Right renal cortex interstitium (tissue), 3 donors: ENCODE measurements around the gene ALKBH5. TPM values are rescaled to one million over a fixed set of nuclear protein-coding genes. Genes with fewer than 3 reads are reported as not detected.

ENCODE experiments used
- DNase-seq, 3 donors: peaks; one replicate each; pipeline ENCODE4 v3.0.0-alpha.2; 2013; ENCODE audit warnings: low read depth in 3 of 3, low spot score in 2 of 3
- polyA plus RNA-seq, 3 donors: library from polyadenylated mRNA; unstranded; fragments of 120-200 nt; gene quantifications; one replicate each; pipeline ENCODE4 v1.2.1, GENCODE V29; 2013; ENCODE audit not compliant: insufficient read length in 3 of 3

Gene ALKBH5
- polyA plus RNA-seq, 3 donors = 59.6 to 66.0 (median 63.8) TPM

GRCh38 chr17:18257268-18257981, 73.8 kb downstream of the ALKBH5 start:
- no peak for DNase-seq

DNA sequence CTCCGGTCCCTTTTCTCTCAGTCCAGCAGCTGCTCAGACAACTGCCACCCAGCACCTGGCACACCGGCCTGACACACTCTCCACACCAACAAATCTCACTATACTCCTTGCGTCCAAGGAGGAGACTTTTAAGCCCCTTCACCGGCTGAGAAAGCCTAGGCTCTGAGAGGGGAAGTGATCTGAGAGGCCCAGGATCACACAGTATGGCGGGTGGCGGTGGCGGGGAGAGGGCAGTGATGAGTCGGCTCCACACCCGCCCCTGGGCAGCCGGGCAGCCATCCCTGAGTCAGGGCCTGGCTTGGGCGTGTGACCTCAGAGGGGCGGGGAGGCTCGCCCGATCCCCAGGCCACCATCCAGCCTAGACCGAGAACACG, 74.3 kb downstream of the ALKBH5 start:
- no peak for DNase-seq

DNA sequence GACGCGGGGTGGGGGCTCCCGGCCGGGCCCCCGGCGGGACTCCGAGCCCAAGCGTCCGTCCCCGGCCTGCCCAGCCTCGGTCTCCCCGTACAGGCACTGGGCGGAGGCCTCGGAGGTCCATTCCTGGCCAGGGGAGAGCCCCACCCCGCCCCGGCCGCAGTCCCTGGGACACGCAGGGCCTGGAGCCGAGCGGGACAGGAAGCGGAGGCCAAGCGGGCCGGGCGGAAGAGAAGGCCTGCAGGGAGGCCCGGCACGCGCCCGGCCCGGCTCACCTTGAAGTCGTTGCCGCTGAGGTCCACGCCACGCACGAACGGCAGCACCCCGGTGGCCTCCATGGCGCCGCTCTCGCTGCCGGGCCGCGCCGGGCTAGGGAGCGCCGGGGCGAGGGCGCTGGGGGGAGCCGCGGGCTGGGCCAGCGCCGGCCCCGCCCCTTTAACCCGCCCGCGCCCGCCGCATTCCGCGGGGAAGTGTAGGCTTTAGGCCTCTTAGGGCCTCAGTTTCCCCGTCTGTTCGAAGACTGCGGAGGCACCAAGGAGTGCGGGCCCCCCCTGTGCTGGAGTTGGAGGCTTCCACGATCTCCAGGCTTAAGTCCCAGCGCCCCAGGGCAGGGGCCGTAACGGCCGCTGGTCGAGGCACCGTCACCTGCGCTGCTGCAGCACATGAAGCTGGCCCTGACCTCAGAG, 74.9 kb downstream of the ALKBH5 start, which contains the start of gene FLII:
TSS of gene FLII (minus strand) at position 383 of the 683 bp plus-strand sequence. CDS start at position 335, 48 bp downstream.
- peak in 1 of 3 donors; percentile 32 for DNase-seq

Other genes starting within 250 kb of the ALKBH5 start
- gene TOM1L2, start 211.4 kb upstream of the ALKBH5 start, polyA plus RNA-seq = 10 to 100 TPM; 31.8 to 36.2 (median 32.2) TPM
- 10 to 100 TPM; 13.4 to 16.1 (median 14.5) TPM for gene DRC3, start 211.0 kb upstream of the ALKBH5 start, polyA plus RNA-seq
- gene ATPAF2, start 144.7 kb upstream of the ALKBH5 start, polyA plus RNA-seq = 10 to 100 TPM; 21.8 to 27.0 (median 23.8) TPM
- gene GID4, start 144.4 kb upstream of the ALKBH5 start, polyA plus RNA-seq = 10 to 100 TPM; 12.7 to 15.2 (median 13.7) TPM
- gene DRG2, start 95.9 kb upstream of the ALKBH5 start, polyA plus RNA-seq = 10 to 100 TPM; 31.3 to 38.4 (median 32.4) TPM
- 1 to 10 TPM; 1.7 to 3.2 (median 2.3) TPM for gene MYO15A, start 75.1 kb upstream of the ALKBH5 start, polyA plus RNA-seq
- 10 to 100 TPM; 23.9 to 27.4 (median 25.5) TPM for gene LLGL1, start 41.8 kb downstream of the ALKBH5 start, polyA plus RNA-seq
- 100 to 1,000 TPM; 129 to 142 (median 141) TPM for gene FLII, start 74.9 kb downstream of the ALKBH5 start, polyA plus RNA-seq
- gene MIEF2, start 76.8 kb downstream of the ALKBH5 start, polyA plus RNA-seq = 10 to 100 TPM; 13.3 to 15.1 (median 13.8) TPM
- 10 to 100 TPM; 33.9 to 41.9 (median 37.0) TPM for gene TOP3A, start 131.2 kb downstream of the ALKBH5 start, polyA plus RNA-seq
- 10 to 100 TPM; 15.3 to 16.1 (median 15.8) TPM for gene SMCR8, start 131.5 kb downstream of the ALKBH5 start, polyA plus RNA-seq
- 10 to 100 TPM; 50.2 to 57.3 (median 56.5) TPM for gene SHMT1, start 179.7 kb downstream of the ALKBH5 start, polyA plus RNA-seq
- under 1 TPM; 0.28 to 0.64 (median 0.37) TPM for gene EVPLL, start 193.9 kb downstream of the ALKBH5 start, polyA plus RNA-seq